B cell (primary cell): ENCODE measurements around the gene HSD17B1. TPM values are rescaled to one million over a fixed set of nuclear protein-coding genes. Genes with fewer than 3 reads are reported as not detected.

Experiments used
- ATAC-seq: fragments of 200-7000 bp; cut with Tn5 transposase; one replicate; pipeline ENCODE4 v1.10.0; 2021; ENCODE audit warnings: low read depth, mild to moderate bottlenecking, moderate number of reproducible peaks, moderate library complexity
- CTCF ChIA-PET: fragments of 350-600 bp; sonication (Branson Sonifier 250); formaldehyde crosslinking; loops from one replicate; lab custom pipeline; 2021; ENCODE audit warnings: antibody characterized with exemption, inconsistent platforms; lab: Charles Lee
- POLR2A ChIA-PET: fragments of 350-600 bp; sonication (Branson Sonifier 250); formaldehyde crosslinking; loops from one replicate; lab custom pipeline; 2021; ENCODE audit warnings: antibody characterized with exemption; lab: Charles Lee
- DNase-seq: peaks from one replicate; pipeline ENCODE4 v3.0.0; 2013
- H2AFZ ChIP-seq: 2 replicates; pipeline ENCODE4 v1.6.1; 2012; ENCODE audit warnings: mild to moderate bottlenecking, low read depth, low read length; ENCODE audit not compliant: insufficient read depth, poor library complexity, severe bottlenecking
- H3K27ac ChIP-seq, 2 donors: 1 replicate in 1 of 2; 2 replicates in 1 of 2; pipeline ENCODE4 v1.5.1; 2012 to 2013; ENCODE audit warnings: low read length in 2 of 2, mild to moderate bottlenecking in 2 of 2, moderate library complexity in 1 of 2
- H3K27me3 ChIP-seq, 4 experiments: fragments of 200-600 bp in 1 of 4; sonication (generic) in 1 of 4; replicated peaks in 1 of 4; 1 replicate in 2 of 4; 2 replicates in 2 of 4; pipeline versions ENCODE4 v1.6.1 to v1.7.0; 2013 to 2016; ENCODE audit warnings: low read length in 3 of 4, mild to moderate bottlenecking in 2 of 4, mixed read lengths in 1 of 4, moderate library complexity in 1 of 4; ENCODE audit not compliant: insufficient read depth in 4 of 4, control insufficient read depth in 3 of 4; ENCODE audit errors: control extremely low read depth in 1 of 4
- H3K36me3 ChIP-seq, 2 experiments: replicated peaks in 1 of 2; 1 replicate in 1 of 2; 2 replicates in 1 of 2; pipeline versions ENCODE4 v1.6.1 to v1.7.1; 2013; ENCODE audit warnings: low read length in 1 of 2; ENCODE audit not compliant: insufficient read depth in 2 of 2, control insufficient read depth in 1 of 2; ENCODE audit errors: control extremely low read depth in 1 of 2, extremely low read depth in 1 of 2
- H3K4me1 ChIP-seq, 2 donors: fragments of 200-600 bp in 1 of 2; sonication (generic) in 1 of 2; 1 replicate in 1 of 2; 2 replicates in 1 of 2; pipeline versions ENCODE4 v1.5.1 to v1.6.1; 2013 to 2017; ENCODE audit warnings: low read length in 2 of 2; ENCODE audit not compliant: control insufficient read depth in 2 of 2, insufficient read depth in 2 of 2
- H3K4me2 ChIP-seq: replicated peaks from 2 replicates; pipeline ENCODE3; 2012; ENCODE audit warnings: mild to moderate bottlenecking, low read depth, low read length; ENCODE audit not compliant: poor library complexity, severe bottlenecking
- H3K4me3 ChIP-seq, 5 experiments: fragments of 200-600 bp in 1 of 5; sonication (generic) in 1 of 5; 1 replicate in 3 of 5; 2 replicates in 2 of 5; pipeline versions ENCODE4 v1.5.1 to v1.7.0; 2011 to 2016; ENCODE audit warnings: low read length in 4 of 5, mild to moderate bottlenecking in 4 of 5, low read depth in 2 of 5, control low read depth in 1 of 5, moderate library complexity in 1 of 5; ENCODE audit not compliant: insufficient read depth in 1 of 5; ENCODE audit errors: control extremely low read depth in 1 of 5, extremely low read depth in 1 of 5
- H3K79me2 ChIP-seq: fragments of 200-600 bp; sonication (generic); one replicate; pipeline ENCODE4 v1.6.0; 2016; ENCODE audit warnings: low read length; ENCODE audit not compliant: control insufficient read depth, insufficient read depth
- H3K9ac ChIP-seq: fragments of 200-600 bp; sonication (generic); 2 replicates; pipeline ENCODE4 v1.6.1; 2017; ENCODE audit warnings: mild to moderate bottlenecking, low read length, moderate library complexity
- H3K9me3 ChIP-seq, 3 donors: one replicate each; pipeline versions ENCODE4 v1.6.1 to v1.7.1; 2013; ENCODE audit warnings: low read length in 2 of 3; ENCODE audit not compliant: control insufficient read depth in 2 of 3, insufficient read depth in 1 of 3; ENCODE audit errors: control extremely low read depth in 1 of 3
- H4K20me1 ChIP-seq: 2 replicates; pipeline ENCODE4 v1.6.0; 2012; ENCODE audit warnings: mild to moderate bottlenecking, low read length; ENCODE audit not compliant: insufficient read depth, control insufficient read depth, poor library complexity, severe bottlenecking
- H3K27ac Mint-ChIP-seq: one replicate; pipeline ENCODE4 v1.8.0; 2021; ENCODE audit warnings: mixed read lengths
- H3K27me3 Mint-ChIP-seq: one replicate; pipeline ENCODE4 v1.8.0; 2021; ENCODE audit warnings: mixed read lengths
- H3K4me1 Mint-ChIP-seq: one replicate; pipeline ENCODE4 v1.8.0; 2021; ENCODE audit warnings: mixed read lengths
- H3K4me3 Mint-ChIP-seq: one replicate; pipeline ENCODE4 v1.8.0; 2021; ENCODE audit warnings: mixed read lengths
- H3K9me3 Mint-ChIP-seq: one replicate; pipeline ENCODE4 v1.8.0; 2022; ENCODE audit warnings: mixed read lengths; ENCODE audit not compliant: insufficient read depth
- CTCF ChIP-seq: fragments of 200-600 bp; IDR thresholded peaks from one replicate; pipeline ENCODE4 v1.8.0; 2022; ENCODE audit warnings: antibody characterized with exemption, mild to moderate bottlenecking
- EZH2 ChIP-seq: IDR thresholded peaks from 2 replicates; pipeline ENCODE4 v1.6.1; 2012; ENCODE audit warnings: borderline replicate concordance, low read depth, mild to moderate bottlenecking, moderate library complexity, low read length; ENCODE audit not compliant: insufficient read depth, poor library complexity, severe bottlenecking
- WGBS: methylation state at CpG from one replicate; pipeline ENCODE4 v1.1.5; 2013; ENCODE audit warnings: missing lambda C conversion rate; ENCODE audit not compliant: insufficient coverage; 5-methylcytosine and 5-hydroxymethylcytosine counted together
- intact Hi-C: fragments of 100-400 bp; cut with micrococcal nuclease; formaldehyde crosslinking; loops from one replicate; pipeline ENCODE4 v1.10.0; 2022
- polyA plus RNA-seq: library from polyadenylated mRNA; depleted of rRNA; stranded (reverse); fragments of >200 nt; gene quantifications from 2 replicates; pipeline ENCODE4 v1.2.3, GENCODE V29; 2012
- total RNA-seq, 2 donors: library from RNA; stranded (reverse); fragments of 120-200 nt in 1 of 2; gene quantifications; 1 replicate in 1 of 2; 2 replicates in 1 of 2; pipeline versions ENCODE4 v1.2.3 to v1.2.4, GENCODE V29; 2013 to 2022

HSD17B1 gene
- total and polyA plus RNA-seq, 2 donors (not counting 1 experiment from before 2014, with no cell fraction given) = 1.3 to 3.3 TPM

DNA sequence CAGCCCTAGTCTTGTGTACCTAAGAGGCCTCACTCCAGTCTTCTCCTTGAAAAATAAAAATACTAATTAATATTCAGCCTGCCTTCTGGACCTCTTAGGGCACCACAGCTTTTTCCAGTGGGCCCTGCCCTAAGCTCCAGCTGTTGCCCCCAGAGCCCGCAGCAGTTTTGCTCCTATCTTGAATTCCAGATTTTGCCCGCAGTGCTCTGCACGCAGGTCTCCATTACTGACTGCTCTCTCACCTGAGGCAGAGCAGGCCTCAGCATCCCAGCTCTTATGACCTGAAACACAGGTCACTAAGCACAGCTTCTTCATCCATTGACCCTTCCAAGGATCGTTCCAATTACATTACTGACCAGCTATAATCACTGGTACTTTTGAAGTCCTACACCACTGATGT is 45.1 kb upstream of the HSD17B1 start:
- TF ChIP-seq CTCF (no peak), EZH2 (no peak)
- H3K9ac ChIP-seq = no peak overlapping the region
- ATAC-seq (no peak), DNase-seq (no peak)
- Mint-ChIP-seq H3K4me1 (peaks cover 14% of the 10 kb centered on the region), H3K27ac (no peak overlapping the region), H3K27me3 (no peaks in the 10 kb centered on the region), H3K9me3 (no peaks in the 10 kb centered on the region), H3K4me3 (no peak overlapping the region)
- no peak overlapping the region for H2AFZ ChIP-seq
- no peak overlapping the region for H3K4me3 ChIP-seq
- H3K27ac ChIP-seq = no peak overlapping the region
- H3K27me3 ChIP-seq = no peaks in the 10 kb centered on the region
- H3K4me1 ChIP-seq = peaks cover 7 to 12% of the 10 kb centered on the region in 2 donors
- WGBS = 96% methylated on average over 3 of the region's 4 CpGs
- no peaks in the 10 kb centered on the region for H3K9me3 ChIP-seq
- ChIA-PET POLR2A (no interaction called here), CTCF (interaction anchor here (0.6 to 1.4 kb wide), 2 partner anchors 13 to 79 kb away, joined by 3 read pairs; no protein-coding TSS in a partner anchor)
- H3K36me3 ChIP-seq = peaks cover 4 to 62% of the 10 kb centered on the region in 2 experiments
- intact Hi-C loops = no loop called here
- no peaks in the 10 kb centered on the region for H4K20me1 ChIP-seq
- H3K4me2 ChIP-seq = no peak overlapping the region
- no peaks in the 10 kb centered on the region for H3K79me2 ChIP-seq

DNA sequence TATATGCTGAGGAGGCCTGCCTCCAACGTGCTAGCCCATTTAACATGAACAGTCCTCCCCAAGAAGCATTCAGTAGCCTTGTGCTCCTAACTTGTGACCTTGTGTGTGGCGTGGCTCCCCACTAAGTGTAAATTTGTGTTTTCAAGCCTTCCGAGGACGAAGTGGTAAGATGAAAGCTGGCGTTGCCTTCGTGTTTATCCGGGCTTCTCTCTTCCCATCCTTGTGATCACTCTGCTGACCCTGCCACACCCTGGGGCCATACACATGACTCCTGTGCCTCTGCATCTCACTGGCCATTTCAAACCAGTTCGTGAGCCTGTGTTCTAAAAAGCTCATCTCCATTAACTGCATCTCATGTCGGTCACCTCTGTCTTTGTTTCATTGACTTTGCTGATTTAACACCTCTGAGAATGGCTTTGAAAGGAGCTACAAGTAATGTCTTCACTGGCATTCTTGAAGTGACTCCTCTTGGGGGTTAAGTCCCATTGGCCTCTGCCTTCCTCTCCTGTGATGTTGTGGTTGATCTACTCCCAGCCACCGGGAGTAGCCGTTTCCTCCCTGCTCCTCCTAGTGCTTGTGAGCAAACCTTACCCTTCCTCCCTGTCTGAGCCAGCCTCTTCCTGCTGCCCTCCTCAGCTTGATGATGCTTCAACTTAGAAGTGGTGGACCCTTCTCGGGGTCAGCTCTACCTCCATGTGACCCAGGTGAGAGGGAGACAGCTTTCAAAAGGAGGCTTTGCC is 44.1 kb upstream of the HSD17B1 start:
- Histone ChIP-seq H3K4me1 (peaks cover 7 to 12% of the 10 kb centered on the region in 2 donors), H3K27ac (no peak overlapping the region), H4K20me1 (no peaks in the 10 kb centered on the region), H3K36me3 (peaks cover 0 to 56% of the 10 kb centered on the region in 2 experiments), H3K4me3 (no peak overlapping the region), H3K9ac (no peak overlapping the region), H3K4me2 (no peak overlapping the region), H3K27me3 (no peaks in the 10 kb centered on the region), H3K79me2 (no peaks in the 10 kb centered on the region), H3K9me3 (no peaks in the 10 kb centered on the region), H2AFZ (no peak overlapping the region)
- Mint-ChIP-seq H3K27me3 (no peaks in the 10 kb centered on the region), H3K9me3 (no peaks in the 10 kb centered on the region), H3K27ac (no peak overlapping the region), H3K4me1 (peaks cover 14% of the 10 kb centered on the region), H3K4me3 (no peak overlapping the region)
- ChIA-PET CTCF (interaction anchor here (1.1 to 1.5 kb wide), 3 partner anchors 9 to 21 kb away, joined by 3 to 4 read pairs (median 3); no protein-coding TSS in a partner anchor), POLR2A (no interaction called here)
- no peak for ATAC-seq
- intact Hi-C loops = no loop called here
- no peak for DNase-seq
- TF ChIP-seq CTCF (no peak), EZH2 (no peak)
- 76% methylated on average over 9 of the region's 12 CpGs for WGBS
